GM06990 (cell line): ENCODE data around the gene DPP7.

Source experiments
- DNase-seq: peaks from one replicate; pipeline ENCODE4 v3.0.0-alpha.2; 2011; ENCODE audit not compliant: insufficient read length; ENCODE audit errors: extremely low read depth
- H3K27me3 ChIP-seq: replicated peaks from 2 replicates; pipeline ENCODE4 v1.6.0; 2011; ENCODE audit warnings: low read length; ENCODE audit not compliant: control insufficient read depth, insufficient read depth
- H3K36me3 ChIP-seq: 2 replicates; pipeline ENCODE4 v1.5.1; 2011; ENCODE audit warnings: low read length; ENCODE audit not compliant: control insufficient read depth, insufficient read depth
- H3K4me3 ChIP-seq: replicated peaks from 2 replicates; pipeline ENCODE4 v1.5.1; 2011; ENCODE audit warnings: low read depth, mild to moderate bottlenecking, control low read depth, low read length
- CTCF ChIP-seq: IDR thresholded peaks from 2 replicates; pipeline ENCODE4 v1.5.1; 2011; ENCODE audit warnings: low read length, control low read depth, mild to moderate bottlenecking, inconsistent platforms; ENCODE audit not compliant: insufficient read depth, poor library complexity, severe bottlenecking

Gene DPP7

GRCh38 chr9:137117269-137117731 is 2.8 kb upstream of the DPP7 start:
- no peak for DNase-seq
- TF ChIP-seq CTCF = no peak
- no peak overlapping the region for H3K4me3 ChIP-seq
- H3K27me3 ChIP-seq = no peaks in the 10 kb centered on the region
- H3K36me3 ChIP-seq = peaks cover 2% of the 10 kb centered on the region; the same call in 1 of the 2 replicates

- no peak for DNase-seq
- H3K4me3 ChIP-seq = no peak overlapping the region
- peaks cover 7% of the 10 kb centered on the region for H3K36me3 ChIP-seq
- no peak for TF ChIP-seq CTCF
- no peaks in the 10 kb centered on the region for H3K27me3 ChIP-seq
Measured at GRCh38 chr9:137116728-137117127, 2.2 kb upstream of the DPP7 start.

GRCh38 chr9:137116027-137116507 is 1.5 kb upstream of the DPP7 start:
- peaks cover 7% of the 10 kb centered on the region for H3K36me3 ChIP-seq
- TF ChIP-seq CTCF = no peak

GRCh38 chr9:137115394-137116026 is 977 bp upstream of the DPP7 start:
- Histone ChIP-seq H3K36me3 (peaks cover 13% of the 10 kb centered on the region), H3K4me3 (peak overlapping the region; percentile 73), H3K27me3 (no peaks in the 10 kb centered on the region)
- no peak for TF ChIP-seq CTCF
- DNase-seq = no peak

More at GRCh38 chr9:137116027-137116507, 1.5 kb upstream of the DPP7 start:
- Histone ChIP-seq H3K4me3 (no peak overlapping the region), H3K27me3 (no peaks in the 10 kb centered on the region)
- no peak for DNase-seq

- DNase-seq = no peak
- TF ChIP-seq CTCF = no peak
- Histone ChIP-seq H3K4me3 (peak overlapping the region; percentile 73), H3K36me3 (peaks cover 22% of the 10 kb centered on the region), H3K27me3 (no peaks in the 10 kb centered on the region)
Measured at GRCh38 chr9:137114220-137114612, 317 bp downstream of the DPP7 start.
